Tibial artery (tissue), 4 donors: ENCODE results near the gene ZMAT2.
A peak's percentile ranks its signal among the peaks of the same experiment; 100 is the strongest.

Experiments
- DNase-seq, 2 donors: peaks; one replicate each; pipeline ENCODE4 v3.0.0-alpha.2; 2019
- H3K27ac ChIP-seq, 2 donors: fragments of 200-600 bp; sonication (generic) in 1 of 2; 1 replicate in 1 of 2; 2 replicates in 1 of 2; pipeline ENCODE4 v1.5.1; 2018 to 2019; ENCODE audit warnings: mild to moderate bottlenecking in 1 of 2
- H3K27me3 ChIP-seq, 2 donors: fragments of 200-600 bp; sonication (generic) in 1 of 2; one replicate each; pipeline versions ENCODE4 v1.5.1 to v1.6.0; 2016 to 2019
- H3K36me3 ChIP-seq, 3 donors: fragments of 200-600 bp; sonication (generic) in 2 of 3; one replicate each; pipeline ENCODE4 v1.5.1; 2016 to 2019; ENCODE audit warnings: mild to moderate bottlenecking in 2 of 3
- H3K4me1 ChIP-seq, 4 donors: fragments of 200-600 bp; sonication (generic) in 2 of 4; 1 replicate in 3 of 4; 2 replicates in 1 of 4; pipeline ENCODE4 v1.5.1; 2016 to 2019
- H3K4me3 ChIP-seq, 2 donors: fragments of 200-600 bp; sonication (generic) in 1 of 2; 1 replicate in 1 of 2; 2 replicates in 1 of 2; pipeline ENCODE4 v1.5.1; 2018 to 2019; ENCODE audit warnings: mild to moderate bottlenecking in 2 of 2
- H3K9me3 ChIP-seq, 3 donors: fragments of 200-600 bp; sonication (generic) in 1 of 3; one replicate each; pipeline ENCODE4 v1.5.1; 2016 to 2019
- CTCF ChIP-seq, 2 experiments: fragments of 200-600 bp in 1 of 2; fragments of 450-650 bp in 1 of 2; IDR thresholded peaks; one replicate each; pipeline ENCODE4 v1.5.1; 2017 to 2019; ENCODE audit warnings: antibody characterized with exemption in 2 of 2, mild to moderate bottlenecking in 1 of 2, moderate library complexity in 1 of 2
- intact Hi-C: fragments of 100-400 bp; cut with DNase I; formaldehyde crosslinking; loops from one replicate; pipeline ENCODE4 v1.15.0; 2023; ENCODE audit warnings: low total_unique reads

The ZMAT2 gene

GRCh38 chr5:140671472-140672125, 28.6 kb upstream of the ZMAT2 start:
- intact Hi-C loops = no loop called here
- H3K4me3 ChIP-seq = no peak overlapping the region
- no peak for DNase-seq
- no peaks in the 10 kb centered on the region for H3K9me3 ChIP-seq
- H3K27ac ChIP-seq = no peak overlapping the region
- H3K4me1 ChIP-seq = peaks cover 0 to 8% (median 4%) of the 10 kb centered on the region in 4 donors
- no peak for TF ChIP-seq CTCF (IDR thresholded peaks at IDR 0.05)
- peaks cover 36 to 91% (median 63%) of the 10 kb centered on the region in 3 donors for H3K36me3 ChIP-seq
- H3K27me3 ChIP-seq = no peaks in the 10 kb centered on the region

GRCh38 chr5:140672455-140673186, 27.6 kb upstream of the ZMAT2 start:
- Histone ChIP-seq H3K4me3 (peak overlapping the region in 1 of 2 donors; percentile 13), H3K9me3 (no peaks in the 10 kb centered on the region), H3K27ac (no peak overlapping the region), H3K36me3 (peaks cover 46 to 97% (median 73%) of the 10 kb centered on the region in 3 donors), H3K27me3 (no peaks in the 10 kb centered on the region), H3K4me1 (peaks cover 0 to 6% (median under 1%) of the 10 kb centered on the region in 4 donors)
- TF ChIP-seq CTCF (IDR thresholded peaks at IDR 0.05) = no peak
- intact Hi-C loops = no loop called here
- no peak for DNase-seq

GRCh38 chr5:140673187-140673976, 26.9 kb upstream of the ZMAT2 start, which contains the start of gene DND1:
TSS of gene DND1 (minus strand) at chr5:140673576. CDS start at chr5:140673542, 34 bp downstream.
- TF ChIP-seq CTCF (IDR thresholded peaks at IDR 0.05) = no peak
- H3K4me3 ChIP-seq = peak within 1 kb of the TSS in 1 of 2 donors; percentile 13
- H3K9me3 ChIP-seq = no peaks in the 10 kb centered on the region
- intact Hi-C loops = no loop called here
- H3K27ac ChIP-seq = no peak within 1 kb of the TSS
- no peaks in the 10 kb centered on the region for H3K27me3 ChIP-seq
- H3K4me1 ChIP-seq = peaks cover 0 to 6% (median 0%) of the 10 kb centered on the region in 4 donors
- peaks cover 49 to 97% (median 71%) of the 10 kb centered on the region in 3 donors for H3K36me3 ChIP-seq
- DNase-seq = no peak

- Histone ChIP-seq H3K27me3 (no peaks in the 10 kb centered on the region), H3K27ac (no peak overlapping the region), H3K4me3 (no peak overlapping the region), H3K4me1 (peaks cover 0 to 6% (median 0%) of the 10 kb centered on the region in 4 donors), H3K9me3 (no peaks in the 10 kb centered on the region), H3K36me3 (peaks cover 52 to 97% (median 67%) of the 10 kb centered on the region in 3 donors)
- TF ChIP-seq CTCF (IDR thresholded peaks at IDR 0.05) = no peak
- DNase-seq = no peak
- intact Hi-C loops = no loop called here
These were observed 26.0 kb upstream of the ZMAT2 start for GRCh38 chr5:140674211-140674610.

GRCh38 chr5:140674629-140675028, 25.6 kb upstream of the ZMAT2 start:
- Histone ChIP-seq H3K27ac (no peak overlapping the region), H3K27me3 (no peaks in the 10 kb centered on the region), H3K4me3 (no peak overlapping the region), H3K36me3 (peaks cover 52 to 97% (median 67%) of the 10 kb centered on the region in 3 donors), H3K9me3 (no peaks in the 10 kb centered on the region), H3K4me1 (peaks cover 0 to 6% (median 0%) of the 10 kb centered on the region in 4 donors)
- intact Hi-C loops = no loop called here
- DNase-seq = no peak
- no peak for TF ChIP-seq CTCF (IDR thresholded peaks at IDR 0.05)
